ENCODE data around the gene PPIL3. TPM values are rescaled to one million over a fixed set of nuclear protein-coding genes. Genes with fewer than 3 reads are reported as not detected.

Gene PPIL3
- total RNA-seq, 3 donors from 2014 or later: 16.4 to 42.4 (median 27.0) TPM

GRCh38 chr2:200821686-200822245, 67.1 kb downstream of the PPIL3 start:
- no peaks in the 10 kb centered on the region for H3K27me3 ChIP-seq
- intact Hi-C loops (cut with DNase I; ENCODE audit: low total_unique reads): loop anchor here (2.0 kb wide), 1 partner anchor 91 kb away; no protein-coding TSS in a partner anchor
- H3K27ac ChIP-seq: no peak overlapping the region
- no peak overlapping the region for H3K4me3 ChIP-seq
- H3K9me3 ChIP-seq: no peaks in the 10 kb centered on the region
- DNase-seq (ENCODE audit: low spot score in 2 of 2): no peak
- peaks cover 12% of the 10 kb centered on the region for H3K36me3 ChIP-seq
- TF ChIP-seq CTCF (IDR thresholded peaks at IDR 0.05): no peak
- no peak for TF ChIP-seq POLR2A (IDR thresholded peaks at IDR 0.05)
- no peak for TF ChIP-seq POLR2AphosphoS5 (IDR thresholded peaks at IDR 0.05)
- no peaks in the 10 kb centered on the region for H3K4me1 ChIP-seq

Other genes with a start within 250 kb of the PPIL3 start
- 100 to 1,000 TPM; 309 to 422 (median 326) TPM for gene BZW1, start 77.2 kb downstream of the PPIL3 start, total RNA-seq
- gene CLK1, start 24.4 kb downstream of the PPIL3 start, total RNA-seq: 100 to 1,000 TPM; 124 to 350 (median 237) TPM
- gene NIF3L1, start 294 bp upstream of the PPIL3 start, total RNA-seq: 10 to 100 TPM; 20.3 to 34.0 (median 26.5) TPM
- 10 to 100 TPM; 11.8 to 33.1 (median 23.3) TPM for gene ORC2, start 74.6 kb upstream of the PPIL3 start, total RNA-seq
- gene HYCC2, start 182.6 kb upstream of the PPIL3 start, total RNA-seq: 10 to 100 TPM; 16.4 to 38.7 (median 24.1) TPM
- 10 to 100 TPM; 40.8 to 51.5 (median 41.4) TPM for gene NDUFB3, start 182.9 kb upstream of the PPIL3 start, total RNA-seq
- 100 to 1,000 TPM; 180 to 322 (median 207) TPM for gene CFLAR, start 227.1 kb upstream of the PPIL3 start, total RNA-seq

Measured in breast epithelium (tissue), 4 donors.